GM12875 (cell line): ENCODE results near the gene LTK.

ENCODE experiments used
- H3K4me3 ChIP-seq: one replicate; pipeline ENCODE4 v1.5.1; 2011; ENCODE audit warnings: low read depth, low read length, control low read depth
- CTCF ChIP-seq: IDR thresholded peaks from 2 replicates; pipeline ENCODE4 v1.5.1; 2011; ENCODE audit warnings: low read depth, mild to moderate bottlenecking, control low read depth, inconsistent platforms, low read length, moderate library complexity, borderline replicate concordance; ENCODE audit not compliant: insufficient read depth

Gene LTK

GRCh38 chr15:41499109-41499851 is 14.3 kb downstream of the LTK start:
- no peak overlapping the region for H3K4me3 ChIP-seq
- TF ChIP-seq CTCF = no peak

- H3K4me3 ChIP-seq = no peak overlapping the region
- no peak for TF ChIP-seq CTCF
Observed at GRCh38 chr15:41498657-41499056, 15.0 kb downstream of the LTK start.

GRCh38 chr15:41495736-41496599 is 17.7 kb downstream of the LTK start:
- TF ChIP-seq CTCF = no peak
- peak overlapping the region; percentile 12 for H3K4me3 ChIP-seq

- H3K4me3 ChIP-seq = peak overlapping the region; percentile 36
- 0 out of 2 replicates have a peak, but pooled peaks have one; percentile 22 for TF ChIP-seq CTCF
Observed at GRCh38 chr15:41494922-41495735, 18.5 kb downstream of the LTK start.

- no peak for TF ChIP-seq CTCF
- peak overlapping the region; percentile 36 for H3K4me3 ChIP-seq
Observed at GRCh38 chr15:41494190-41494921, 19.3 kb downstream of the LTK start.

GRCh38 chr15:41493902-41494189 is 19.8 kb downstream of the LTK start:
- TF ChIP-seq CTCF = no peak
- peak overlapping the region; percentile 36 for H3K4me3 ChIP-seq
